ENCODE data around the gene TMEM184C.

The TMEM184C gene

DNA sequence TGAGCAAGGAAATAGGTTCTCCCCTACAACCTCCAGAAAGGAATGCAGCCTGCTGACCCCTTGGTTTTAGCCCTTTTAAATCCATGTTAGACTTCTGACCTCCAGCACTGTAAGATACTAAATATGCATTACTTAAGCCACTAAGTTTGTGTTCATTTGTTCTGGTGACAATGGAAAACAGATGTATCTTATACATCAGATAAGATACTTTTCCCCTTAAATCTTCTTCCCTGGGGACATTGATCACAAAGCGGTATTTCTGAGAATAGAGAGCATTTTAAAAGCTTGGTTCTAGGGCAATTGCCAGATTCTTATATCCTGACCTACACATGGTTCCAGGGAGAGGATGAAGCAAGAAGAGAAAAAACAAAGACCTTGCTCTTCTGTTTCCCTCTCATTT lies 6.5 kb upstream of the TMEM184C start:
- Histone ChIP-seq H3K9ac (ENCODE audit: low read depth, low read length, poor library complexity, severe bottlenecking) (no peak overlapping the region), H3K36me3 (ENCODE audit: insufficient read depth, low read length) (no peaks in the 10 kb centered on the region), H4K20me1 (ENCODE audit: insufficient read depth, low read length, poor library complexity, severe bottlenecking) (no peaks in the 10 kb centered on the region), H3K4me3 (ENCODE audit: low read length, poor library complexity, severe bottlenecking) (no peak overlapping the region), H3K9me3 (ENCODE audit: insufficient read depth, low read depth, low read length) (no peaks in the 10 kb centered on the region), H3K4me2 (ENCODE audit: low read depth, low read length, poor library complexity, severe bottlenecking) (no peak overlapping the region), H3K9me2 (replicated peaks; ENCODE audit: low read depth, low read length) (no peaks in the 10 kb centered on the region), H3K27me3 (ENCODE audit: insufficient read depth, low read length, poor library complexity, severe bottlenecking) (peaks cover 78% of the 10 kb centered on the region), H3F3A (ENCODE audit: low read depth) (no peaks in the 10 kb centered on the region), H2AFZ (ENCODE audit: low read length) (no peak overlapping the region), H3K4me1 (ENCODE audit: insufficient read depth, low read length, poor library complexity, severe bottlenecking) (no peaks in the 10 kb centered on the region), H3K79me2 (ENCODE audit: insufficient read depth, low read length) (no peaks in the 10 kb centered on the region)
- TF ChIP-seq, protein P1, sequence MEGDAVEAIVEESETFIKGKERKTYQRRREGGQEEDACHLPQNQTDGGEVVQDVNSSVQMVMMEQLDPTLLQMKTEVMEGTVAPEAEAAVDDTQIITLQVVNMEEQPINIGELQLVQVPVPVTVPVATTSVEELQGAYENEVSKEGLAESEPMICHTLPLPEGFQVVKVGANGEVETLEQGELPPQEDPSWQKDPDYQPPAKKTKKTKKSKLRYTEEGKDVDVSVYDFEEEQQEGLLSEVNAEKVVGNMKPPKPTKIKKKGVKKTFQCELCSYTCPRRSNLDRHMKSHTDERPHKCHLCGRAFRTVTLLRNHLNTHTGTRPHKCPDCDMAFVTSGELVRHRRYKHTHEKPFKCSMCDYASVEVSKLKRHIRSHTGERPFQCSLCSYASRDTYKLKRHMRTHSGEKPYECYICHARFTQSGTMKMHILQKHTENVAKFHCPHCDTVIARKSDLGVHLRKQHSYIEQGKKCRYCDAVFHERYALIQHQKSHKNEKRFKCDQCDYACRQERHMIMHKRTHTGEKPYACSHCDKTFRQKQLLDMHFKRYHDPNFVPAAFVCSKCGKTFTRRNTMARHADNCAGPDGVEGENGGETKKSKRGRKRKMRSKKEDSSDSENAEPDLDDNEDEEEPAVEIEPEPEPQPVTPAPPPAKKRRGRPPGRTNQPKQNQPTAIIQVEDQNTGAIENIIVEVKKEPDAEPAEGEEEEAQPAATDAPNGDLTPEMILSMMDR (conservative IDR thresholded peaks at IDR 0.05; ENCODE audit: low read length) = no peak
- no peak for TF ChIP-seq EZH2phosphoT487 (IDR thresholded peaks at IDR 0.05; ENCODE audit: borderline replicate concordance)

DNA sequence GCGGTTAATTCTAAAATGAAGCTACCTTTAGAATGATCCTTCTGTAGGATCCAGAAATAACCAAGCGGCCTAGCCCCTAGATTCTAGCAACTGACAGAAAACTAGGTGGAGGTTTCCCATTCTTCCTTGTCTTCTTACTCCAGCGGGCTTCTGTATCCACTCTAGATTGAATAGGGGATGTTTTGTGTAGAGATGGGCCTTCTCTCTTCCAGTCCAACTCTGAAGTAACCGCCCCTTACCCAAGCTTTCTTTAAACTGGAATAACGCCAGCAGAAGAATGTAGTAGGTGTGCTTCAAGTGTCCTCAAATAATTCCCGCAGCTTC lies 386 bp upstream of the TMEM184C start:
- Histone ChIP-seq H3K9ac (ENCODE audit: low read depth, low read length, poor library complexity, severe bottlenecking) (peak overlapping the region; percentile 79), H3K4me3 (ENCODE audit: low read length, poor library complexity, severe bottlenecking) (peak overlapping the region; percentile 95), H3K4me1 (ENCODE audit: insufficient read depth, low read length, poor library complexity, severe bottlenecking) (peaks cover 37% of the 10 kb centered on the region), H4K20me1 (ENCODE audit: insufficient read depth, low read length, poor library complexity, severe bottlenecking) (peaks cover 17% of the 10 kb centered on the region), H3K36me3 (ENCODE audit: insufficient read depth, low read length) (no peaks in the 10 kb centered on the region), H3K9me2 (replicated peaks; ENCODE audit: low read depth, low read length) (no peaks in the 10 kb centered on the region), H3F3A (ENCODE audit: low read depth) (no peaks in the 10 kb centered on the region), H3K79me2 (ENCODE audit: insufficient read depth, low read length) (peaks cover 38% of the 10 kb centered on the region), H3K27me3 (ENCODE audit: insufficient read depth, low read length, poor library complexity, severe bottlenecking) (peaks cover 37% of the 10 kb centered on the region), H3K4me2 (ENCODE audit: low read depth, low read length, poor library complexity, severe bottlenecking) (peak overlapping the region; percentile 68), H3K9me3 (ENCODE audit: insufficient read depth, low read depth, low read length) (no peaks in the 10 kb centered on the region), H2AFZ (ENCODE audit: low read length) (peak overlapping the region; percentile 94)
- no peak for TF ChIP-seq EZH2phosphoT487 (IDR thresholded peaks at IDR 0.05; ENCODE audit: borderline replicate concordance)
- TF ChIP-seq, protein P1 (conservative IDR thresholded peaks at IDR 0.05; ENCODE audit: low read length) = no peak

DNA sequence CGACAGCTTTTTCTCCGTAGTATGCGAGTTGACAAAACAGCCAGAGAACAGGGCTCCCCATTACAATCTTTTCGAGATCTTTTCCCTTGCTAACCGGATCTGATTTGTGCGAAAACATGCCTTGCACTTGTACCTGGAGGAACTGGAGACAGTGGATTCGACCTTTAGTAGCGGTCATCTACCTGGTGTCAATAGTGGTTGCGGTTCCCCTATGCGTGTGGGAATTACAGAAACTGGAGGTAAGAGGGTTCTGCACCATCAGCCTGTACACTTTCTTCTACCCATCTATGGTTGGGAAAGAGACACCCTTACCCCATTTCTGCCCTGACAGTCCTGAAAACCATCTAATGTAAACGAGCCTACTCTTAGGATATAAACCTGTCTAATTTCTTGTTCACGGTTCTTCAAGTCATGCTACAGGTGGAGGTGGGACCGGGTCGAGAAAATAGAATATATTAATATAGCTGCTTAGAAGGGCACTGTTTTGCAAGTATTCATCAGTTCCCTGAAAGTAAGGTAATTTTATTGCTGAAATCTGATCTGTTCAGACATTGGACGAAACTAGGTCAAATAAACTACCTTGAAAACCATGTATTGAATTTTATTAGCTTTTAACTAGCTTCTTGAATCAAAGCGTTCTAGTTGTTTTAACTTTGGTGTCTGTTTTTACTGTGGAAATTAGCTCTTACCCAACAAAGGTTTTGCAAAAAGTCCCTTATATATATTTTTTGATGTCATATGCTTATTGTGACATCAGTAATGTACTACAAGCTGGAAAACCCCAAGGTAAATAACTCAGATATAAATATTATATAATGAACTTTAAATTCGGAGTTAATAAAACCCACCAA lies 869 bp downstream of the TMEM184C start:
- H3F3A ChIP-seq (ENCODE audit: low read depth) = no peaks in the 10 kb centered on the region
- H3K4me3 ChIP-seq (ENCODE audit: low read length, poor library complexity, severe bottlenecking) = peak overlapping the region; percentile 95
- peaks cover 37% of the 10 kb centered on the region for H3K4me1 ChIP-seq (ENCODE audit: insufficient read depth, low read length, poor library complexity, severe bottlenecking)
- H3K9ac ChIP-seq (ENCODE audit: low read depth, low read length, poor library complexity, severe bottlenecking) = peak overlapping the region; percentile 79
- H3K79me2 ChIP-seq (ENCODE audit: insufficient read depth, low read length) = peaks cover 42% of the 10 kb centered on the region
- H3K27me3 ChIP-seq (ENCODE audit: insufficient read depth, low read length, poor library complexity, severe bottlenecking) = peaks cover 25% of the 10 kb centered on the region
- H2AFZ ChIP-seq (ENCODE audit: low read length) = peak overlapping the region; percentile 94
- H3K9me3 ChIP-seq (ENCODE audit: insufficient read depth, low read depth, low read length) = no peaks in the 10 kb centered on the region
- TF ChIP-seq EZH2phosphoT487 (IDR thresholded peaks at IDR 0.05; ENCODE audit: borderline replicate concordance) = no peak
- TF ChIP-seq, protein P1 (conservative IDR thresholded peaks at IDR 0.05; ENCODE audit: low read length) = no peak
- no peaks in the 10 kb centered on the region for H3K9me2 ChIP-seq (replicated peaks; ENCODE audit: low read depth, low read length)
- no peaks in the 10 kb centered on the region for H3K36me3 ChIP-seq (ENCODE audit: insufficient read depth, low read length)
- peak overlapping the region; percentile 77 for H3K4me2 ChIP-seq (ENCODE audit: low read depth, low read length, poor library complexity, severe bottlenecking)
- peaks cover 17% of the 10 kb centered on the region for H4K20me1 ChIP-seq (ENCODE audit: insufficient read depth, low read length, poor library complexity, severe bottlenecking)

All from Loucy (cell line).